ENCODE results near the gene IFNA21.
"Not testable (repeated sequence)": the region's sequence is repeated elsewhere in the genome, so short reads cannot be mapped to it uniquely, and the experiment has no call there.

Gene IFNA21

GRCh38 chr9:21166560-21166959 lies at the start of gene IFNA21:
TSS of gene IFNA21 (minus strand) at chr9:21166660. CDS start at chr9:21166612, 48 bp downstream.
- DNase-seq, result not testable (repeated sequence)

- peak; percentile 56 for DNase-seq
These were observed 47.2 kb upstream of the IFNA21 start for GRCh38 chr9:21213411-21214326.

- not testable (repeated sequence) for DNase-seq
These were observed 45.7 kb upstream of the IFNA21 start for GRCh38 chr9:21212160-21212559.

GRCh38 chr9:21210782-21211181 lies 44.3 kb upstream of the IFNA21 start:
- not testable (repeated sequence) for DNase-seq

GRCh38 chr9:21210311-21210710 lies 43.9 kb upstream of the IFNA21 start:
- no peak for DNase-seq

GRCh38 chr9:21207043-21207442 lies 40.6 kb upstream of the IFNA21 start, which contains the start of gene IFNA10:
TSS of gene IFNA10 (minus strand) at chr9:21207143. CDS start at chr9:21207097, 46 bp downstream.
- DNase-seq, result not testable (repeated sequence)

GRCh38 chr9:21205204-21205603 lies 38.7 kb upstream of the IFNA21 start:
- DNase-seq, result no peak

- not testable (repeated sequence) for DNase-seq
These were observed 35.6 kb upstream of the IFNA21 start, which contains the start of gene IFNA7 for GRCh38 chr9:21202105-21202504. TSS of gene IFNA7 (minus strand) at chr9:21202205. CDS start at chr9:21202165, 40 bp downstream.

GRCh38 chr9:21194867-21195776 lies 28.7 kb upstream of the IFNA21 start:
- peak; percentile 65 for DNase-seq

GRCh38 chr9:21187487-21187886 lies 21.0 kb upstream of the IFNA21 start, which contains the start of gene IFNA4:
TSS of gene IFNA4 (minus strand) at chr9:21187587. CDS start at chr9:21187531, 56 bp downstream.
- not testable (repeated sequence) for DNase-seq

- peak; percentile 67 for DNase-seq
These were observed 16.6 kb upstream of the IFNA21 start for GRCh38 chr9:21182810-21183736.

GRCh38 chr9:21174671-21175070 lies 8.2 kb upstream of the IFNA21 start:
- no peak for DNase-seq

GRCh38 chr9:21172156-21172555 lies 5.7 kb upstream of the IFNA21 start:
- DNase-seq, result no peak

GRCh38 chr9:21171351-21171750 lies 4.9 kb upstream of the IFNA21 start:
- no peak for DNase-seq

GRCh38 chr9:21165516-21165915 lies 944 bp downstream of the IFNA21 start:
- no peak for DNase-seq

GRCh38 chr9:21160178-21160577 lies 6.3 kb downstream of the IFNA21 start:
- DNase-seq, result peak; percentile 43

- DNase-seq, result no peak
These were observed 11.0 kb downstream of the IFNA21 start for GRCh38 chr9:21155501-21155900.

GRCh38 chr9:21154018-21154608 lies 12.3 kb downstream of the IFNA21 start:
- peak; percentile 35 for DNase-seq

GRCh38 chr9:21153336-21154017 lies 13.0 kb downstream of the IFNA21 start:
- DNase-seq, result peak; percentile 67

GRCh38 chr9:21144603-21145002 lies 21.9 kb downstream of the IFNA21 start:
- DNase-seq, result peak; percentile 63

- peak; percentile 42 for DNase-seq
These were observed 25.0 kb downstream of the IFNA21 start, which contains the start of gene IFNW1 for GRCh38 chr9:21141427-21141882. TSS of gene IFNW1 (minus strand) at chr9:21141832. CDS start at chr9:21141570, 262 bp downstream.

Data from inflammatory macrophage treated with lipopolysaccharide for 4 hours (primary cell).